GM12872 (cell line): ENCODE results near the gene DMD.

Experiments used
- CTCF ChIP-seq: IDR thresholded peaks from 3 replicates; pipeline ENCODE4 v1.5.1; 2011; ENCODE audit warnings: low read depth, mild to moderate bottlenecking, low read length, moderate library complexity; ENCODE audit not compliant: insufficient read depth

DMD gene

GRCh38 chrX:32139476-32139875 is 1071.9 kb downstream of the DMD start:
- no peak for TF ChIP-seq CTCF

GRCh38 chrX:32137525-32137924 is 1073.8 kb downstream of the DMD start:
- TF ChIP-seq CTCF: no peak

- no peak for TF ChIP-seq CTCF
Observed at GRCh38 chrX:32126997-32127396, 1084.4 kb downstream of the DMD start.

GRCh38 chrX:32118832-32119231 is 1092.5 kb downstream of the DMD start:
- no peak for TF ChIP-seq CTCF

GRCh38 chrX:32116047-32116446 is 1095.3 kb downstream of the DMD start:
- TF ChIP-seq CTCF: peak; percentile 15; the same call in 1 of the 3 replicates

- TF ChIP-seq CTCF: no peak
Observed at GRCh38 chrX:32087663-32088062, 1123.7 kb downstream of the DMD start.

GRCh38 chrX:32084757-32085156 is 1126.6 kb downstream of the DMD start:
- no peak for TF ChIP-seq CTCF

- TF ChIP-seq CTCF: no peak
Observed at GRCh38 chrX:32048285-32048684, 1163.1 kb downstream of the DMD start.
